ENCODE measurements around the gene ULK4. TPM values are rescaled to one million over a fixed set of nuclear protein-coding genes. Genes with fewer than 3 reads are reported as not detected.

The ULK4 gene
- total and polyA plus RNA-seq, 9 of the 15 experiments (the other 6 are each of a cell fraction or from before 2014, with no cell fraction given), result 3.0 to 5.9 (median 3.5) TPM

- Histone ChIP-seq H4K20me1 (replicated peaks; ENCODE audit: control insufficient read depth, insufficient read depth, low read length) (no peaks in the 10 kb centered on the region), H3K79me2 (ENCODE audit: control insufficient read depth, insufficient read depth, low read length) (no peaks in the 10 kb centered on the region), H3K9me1 (ENCODE audit: control insufficient read depth, insufficient read depth, low read length) (no peaks in the 10 kb centered on the region), H3K4me2 (ENCODE audit: insufficient read depth, low read length) (no peak overlapping the region; the same call in 1 of the 2 replicates), H3K4me3 (no peak overlapping the region), H3K27ac (ENCODE audit: extremely low read depth, low read depth, low read length) (no peak overlapping the region), H3K36me3 (ENCODE audit: control insufficient read depth, insufficient read depth, low read length) (no peaks in the 10 kb centered on the region), H3K9me3 (replicated peaks; ENCODE audit: control insufficient read depth, insufficient read depth, low read depth, low read length) (no peaks in the 10 kb centered on the region), H3K9ac (ENCODE audit: insufficient read depth in 1 of 2, low read depth in 2 of 2, low read length in 2 of 2) (no peak overlapping the region; a peak in 1 of 4 replicates), H2AFZ (ENCODE audit: low read depth, low read length) (no peak overlapping the region), H3K4me1 (replicated peaks in 1 of 2; ENCODE audit: control insufficient read depth in 2 of 2, insufficient read depth in 2 of 2, low read length in 2 of 2) (no peaks in the 10 kb centered on the region), H3K27me3 (ENCODE audit: control insufficient read depth in 2 of 2, insufficient read depth in 2 of 2, low read length in 2 of 2) (0 out of 5 replicates have a peak, but pooled peaks cover 0 to 4% of the 10 kb centered on the region in 2 experiments)
- no TSS peak for BruUV-seq (replicated peaks)
- DNase-seq (ENCODE audit: extremely low read depth in 1 of 4, low spot score in 3 of 4) (peak in 3 of 4 experiments; percentile 18 to 30 (median 25)), ATAC-seq (peak; percentile 74), FAIRE-seq (no peak)
- TF ChIP-seq CTBP1 (IDR thresholded peaks at IDR 0.05; ENCODE audit: borderline replicate concordance) (no peak), FOSL1 (tag; conservative IDR thresholded peaks at IDR 0.05) (no peak), STAT5A (IDR thresholded peaks at IDR 0.05; ENCODE audit: borderline replicate concordance, low read length) (peak; percentile 45), CBFA2T2 (conservative IDR thresholded peaks at IDR 0.05) (peak; percentile 69), ARNT (IDR thresholded peaks at IDR 0.05) (no peak), ZNF232 (CRISPR knock-in tag; IDR thresholded peaks at IDR 0.05) (no peak), TAL1 (IDR thresholded peaks at IDR 0.05) (peak; percentile 65; the same call in 1 of the 2 replicates), DPF2 (IDR thresholded peaks at IDR 0.05) (0 out of 2 replicates have a peak, but pooled peaks have one; percentile 18), NCOR1 (IDR thresholded peaks at IDR 0.05) (peak; percentile 25; the same call in 1 of the 2 replicates), CBFA2T3 (IDR thresholded peaks at IDR 0.05) (peak; percentile 84), CBX3 (IDR thresholded peaks at IDR 0.05; ENCODE audit: borderline replicate concordance in 1 of 2, low read length in 2 of 2) (no peak), TEAD4 (IDR thresholded peaks at IDR 0.05; ENCODE audit: low read length) (peak; percentile 33; the same call in 1 of the 2 replicates), TEAD4 (CRISPR knock-in tag; IDR thresholded peaks at IDR 0.05; ENCODE audit: borderline replicate concordance) (no peak), TRIM24 (IDR thresholded peaks at IDR 0.05) (peak; percentile 28 to 29; a peak in 1 of 4 replicates), ZEB2 (IDR thresholded peaks at IDR 0.05) (0 out of 2 replicates have a peak, but pooled peaks have one; percentile 19), SMARCA5 (IDR thresholded peaks at IDR 0.05) (no peak), FOXM1 (IDR thresholded peaks at IDR 0.05; ENCODE audit: low read depth) (no peak), FOXM1 (CRISPR knock-in tag; IDR thresholded peaks at IDR 0.05; ENCODE audit: low read depth) (no peak), CHD1 (IDR thresholded peaks at IDR 0.05; ENCODE audit: low read length) (no peak), TAF7 (tag; IDR thresholded peaks at IDR 0.05) (no peak), NFRKB (IDR thresholded peaks at IDR 0.05; ENCODE audit: low read depth) (no peak), ARID1B (IDR thresholded peaks at IDR 0.05) (peak; percentile 63), NUFIP1 (IDR thresholded peaks at IDR 0.05; ENCODE audit: partially characterized antibody) (no peak), TCF3 (CRISPR knock-in tag; IDR thresholded peaks at IDR 0.05) (peak; percentile 29; the same call in 1 of the 2 replicates)
- CTCF ChIA-PET (ENCODE audit: low intra/inter-chr PET ratio), result no interaction called here
- in situ Hi-C loops (cut with MboI) (no loop called here), intact Hi-C loops (cut with micrococcal nuclease) (no loop called here)
- WGBS (ENCODE audit: insufficient coverage, low coverage, missing lambda C conversion rate), result 0% methylated on average over 5 of the region's 5 CpGs
- POLR2A ChIA-PET, result interaction anchor here (0.5 to 0.6 kb wide), 3 partner anchors 13 to 1855 kb away, joined by 3 to 4 read pairs (median 3); no protein-coding TSS in a partner anchor
Observed at GRCh38 chr3:41345788-41346187, 616.1 kb downstream of the ULK4 start.

Measured in K562 (cell line).